ENCODE results near the gene FBXL16. TPM values are rescaled to one million over a fixed set of nuclear protein-coding genes. Genes with fewer than 3 reads are reported as not detected.

FBXL16 gene
- total RNA-seq, 2 experiments from 2014 or later, result 4.2 to 7.5 TPM

DNA sequence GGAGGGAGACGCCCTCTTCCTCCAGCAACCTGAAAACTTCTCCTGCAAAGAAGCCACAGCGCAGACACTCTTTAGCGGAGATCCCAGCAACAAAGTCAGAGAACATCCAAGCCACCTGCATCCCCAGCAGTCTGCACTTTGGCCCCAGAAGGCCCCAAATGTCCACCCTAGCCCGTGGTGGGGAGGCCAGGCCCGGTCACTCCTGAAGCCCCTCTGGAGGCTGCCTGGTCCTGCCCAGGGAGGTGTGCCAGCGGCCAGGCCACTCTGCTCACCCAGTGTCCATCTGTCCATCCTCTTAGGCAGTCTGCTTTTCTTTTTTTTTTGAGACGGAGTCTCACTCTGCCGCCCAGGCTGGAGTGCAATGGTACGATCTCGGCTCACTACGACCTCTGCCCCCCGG is 26.7 kb upstream of the FBXL16 start:
- Mint-ChIP-seq H3K27me3 (no peaks in the 10 kb centered on the region), H3K36me3 (peaks cover 2% of the 10 kb centered on the region), H3K4me3 (no peak overlapping the region), H3K9me3 (ENCODE audit: low read depth) (no peaks in the 10 kb centered on the region), H3K27ac (no peak overlapping the region), H3K4me1 (peaks cover 30% of the 10 kb centered on the region)
- CTCF ChIA-PET, result interaction anchor here (1.1 to 2.1 kb wide), 6 partner anchors 8 to 22 kb away, joined by 3 to 8 read pairs (median 3); partner anchors contain the start of genes ANTKMT and CIAO3
- ATAC-seq (no peak), DNase-seq (no peak)

DNA sequence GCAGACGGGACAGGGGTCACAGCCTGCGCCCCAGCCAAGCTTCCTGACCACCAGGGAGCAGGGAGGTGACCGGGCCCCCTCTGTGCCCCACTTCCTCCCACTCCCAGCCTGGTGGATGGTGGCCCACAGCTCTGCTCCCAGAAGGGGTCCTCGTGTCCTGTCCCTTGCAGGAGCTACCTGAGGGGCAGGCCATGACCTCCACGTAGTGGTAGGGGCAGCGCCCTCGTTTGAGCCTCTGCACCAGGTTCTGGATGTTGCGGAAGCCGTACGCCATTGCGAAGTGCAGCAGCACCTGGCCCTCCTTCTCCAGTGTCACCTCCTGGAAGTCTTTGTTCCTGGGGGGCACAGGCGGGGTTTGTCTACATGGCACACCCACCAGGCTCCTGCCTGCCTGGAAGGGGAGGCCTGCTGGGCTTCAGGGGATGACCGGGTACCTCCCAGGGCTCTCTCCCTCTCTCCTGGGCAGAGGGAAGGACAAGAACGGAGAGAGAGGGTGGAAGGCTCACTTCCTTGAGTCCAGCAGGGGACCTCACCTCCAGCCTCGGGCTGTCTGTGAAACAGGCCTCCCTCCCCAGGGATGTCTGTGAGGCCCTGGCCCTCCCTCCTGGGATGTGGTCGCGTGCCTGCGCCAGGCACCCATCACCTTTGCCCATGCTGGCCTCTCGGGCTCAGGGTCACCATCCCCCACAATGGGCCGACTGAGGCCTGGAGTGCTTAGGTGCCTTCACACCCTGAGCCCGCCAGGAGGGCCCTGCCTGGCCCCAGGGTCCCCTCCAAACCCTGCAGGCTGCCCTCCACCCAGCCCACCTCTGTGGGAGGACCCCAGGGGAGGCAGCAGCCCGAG is 25.3 kb upstream of the FBXL16 start:
- ATAC-seq (no peak), DNase-seq (peak; percentile 40)
- H3K9me3 Mint-ChIP-seq (ENCODE audit: low read depth), result no peaks in the 10 kb centered on the region
- peaks cover 18% of the 10 kb centered on the region for H3K4me1 Mint-ChIP-seq
- H3K4me3 Mint-ChIP-seq, result no peak overlapping the region
- H3K27ac Mint-ChIP-seq, result no peak overlapping the region
- H3K27me3 Mint-ChIP-seq, result no peaks in the 10 kb centered on the region
- CTCF ChIA-PET, result interaction anchor here (1.0 to 2.1 kb wide), 6 partner anchors 10 to 21 kb away, joined by 3 to 8 read pairs (median 4); partner anchors contain the start of genes ANTKMT, CIAO3 and METRN
- H3K36me3 Mint-ChIP-seq, result no peaks in the 10 kb centered on the region

DNA sequence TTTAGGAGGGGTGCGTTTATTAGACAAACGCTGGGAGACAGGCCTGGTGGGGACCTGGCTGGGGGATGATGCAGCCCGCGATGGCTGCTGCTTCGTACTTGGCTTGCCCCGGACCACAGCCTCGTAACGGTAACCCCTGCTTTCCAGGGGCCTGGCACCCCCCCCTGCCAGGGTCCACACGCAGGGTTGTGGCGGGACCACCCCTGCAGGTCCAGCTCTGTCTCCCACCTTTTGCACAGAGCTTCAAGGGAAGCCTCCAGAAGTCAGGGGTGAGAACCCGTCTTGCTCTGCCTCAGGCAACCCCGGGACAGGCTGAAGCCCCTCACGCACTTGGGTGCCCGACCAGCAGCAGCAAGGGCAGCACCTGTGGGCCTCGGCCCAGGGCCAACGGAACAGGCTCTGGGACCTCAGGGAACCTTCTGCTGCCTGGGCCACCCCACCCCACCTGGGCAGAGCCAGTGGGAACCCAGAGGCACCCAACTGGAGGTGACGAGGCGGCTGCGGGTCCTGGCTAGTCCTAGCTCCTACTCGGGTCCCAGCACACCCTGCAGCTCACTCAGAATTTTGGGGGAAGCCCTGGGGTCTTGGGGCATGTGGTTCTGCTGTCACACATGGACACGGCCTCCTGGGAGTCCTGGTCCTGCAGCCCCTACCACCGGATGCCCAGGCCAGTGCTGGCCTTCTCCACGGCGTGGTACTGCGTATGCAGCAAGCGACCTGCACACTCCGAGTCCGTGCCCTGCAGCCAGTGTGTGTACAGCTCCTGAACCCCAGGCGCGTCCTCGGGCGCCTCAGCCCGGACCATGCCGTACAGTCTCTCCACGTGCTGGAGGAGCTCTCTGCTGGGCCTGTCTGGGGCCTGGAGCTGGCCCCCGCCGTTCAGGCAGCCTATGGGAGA is 24.4 kb upstream of the FBXL16 start:
- Mint-ChIP-seq H3K27ac (no peak overlapping the region), H3K27me3 (no peaks in the 10 kb centered on the region), H3K4me3 (no peak overlapping the region), H3K9me3 (ENCODE audit: low read depth) (no peaks in the 10 kb centered on the region), H3K36me3 (no peaks in the 10 kb centered on the region), H3K4me1 (peaks cover 10% of the 10 kb centered on the region)
- DNase-seq, result peak; percentile 40
- no peak for ATAC-seq
- CTCF ChIA-PET, result interaction anchor here (0.9 to 1.4 kb wide), 4 partner anchors 9 to 15 kb away, joined by 3 to 6 read pairs (median 4); partner anchors contain the start of genes ANTKMT, CIAO3 and METRN

GRCh38 chr16:728890-729744 is 23.5 kb upstream of the FBXL16 start:
- H3K4me1 Mint-ChIP-seq, result peaks cover 4% of the 10 kb centered on the region
- DNase-seq, result no peak
- no peak for ATAC-seq
- no peak overlapping the region for H3K4me3 Mint-ChIP-seq
- CTCF ChIA-PET, result interaction anchor here (0.9 to 1.4 kb wide), 2 partner anchors 8 to 9 kb away, joined by 3 to 4 read pairs; partner anchors contain the start of gene ANTKMT
- no peak overlapping the region for H3K27ac Mint-ChIP-seq
- H3K36me3 Mint-ChIP-seq, result no peaks in the 10 kb centered on the region
- no peaks in the 10 kb centered on the region for H3K27me3 Mint-ChIP-seq
- H3K9me3 Mint-ChIP-seq (ENCODE audit: low read depth), result no peaks in the 10 kb centered on the region

DNA sequence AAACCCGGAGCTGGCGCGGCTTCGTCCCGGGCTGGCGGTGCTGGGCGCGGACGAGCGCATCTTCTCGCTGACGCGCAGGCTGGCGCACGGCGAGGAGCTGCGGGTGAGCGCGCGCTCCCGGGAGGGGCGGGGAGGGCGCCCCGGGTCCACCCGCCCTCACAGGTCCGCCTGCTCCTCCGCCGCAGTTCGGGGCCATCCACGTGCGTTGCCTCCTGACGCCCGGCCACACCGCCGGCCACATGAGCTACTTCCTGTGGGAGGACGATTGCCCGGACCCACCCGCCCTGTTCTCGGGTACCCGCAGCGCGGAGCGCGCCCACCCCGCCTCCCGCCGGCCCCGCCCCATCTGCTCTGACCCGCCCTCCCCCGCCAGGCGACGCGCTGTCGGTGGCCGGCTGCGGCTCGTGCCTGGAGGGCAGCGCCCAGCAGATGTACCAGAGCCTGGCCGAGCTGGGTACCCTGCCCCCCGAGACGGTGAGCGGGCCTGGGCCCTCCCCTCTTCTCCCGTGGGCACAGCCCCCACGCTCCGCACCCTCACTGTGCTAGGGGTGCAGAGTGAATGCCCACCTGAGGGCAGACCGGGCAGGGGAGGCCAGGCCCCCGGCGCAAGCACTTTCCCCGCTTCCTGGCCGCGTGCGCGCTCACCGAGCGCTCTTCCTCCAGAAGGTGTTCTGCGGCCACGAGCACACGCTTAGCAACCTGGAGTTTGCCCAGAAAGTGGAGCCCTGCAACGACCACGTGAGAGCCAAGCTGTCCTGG is 22.7 kb upstream of the FBXL16 start:
- CTCF ChIA-PET, result interaction anchor here (1.2 to 5.8 kb wide), 3 partner anchors 10 to 16 kb away, joined by 3 to 33 read pairs (median 6); partner anchors contain the start of gene METRN
- Mint-ChIP-seq H3K4me3 (no peak overlapping the region), H3K36me3 (no peaks in the 10 kb centered on the region), H3K9me3 (ENCODE audit: low read depth) (no peaks in the 10 kb centered on the region), H3K27me3 (no peaks in the 10 kb centered on the region), H3K27ac (no peak overlapping the region), H3K4me1 (peaks cover 4% of the 10 kb centered on the region)
- ATAC-seq (peak; percentile 71), DNase-seq (peak; percentile 79)

DNA sequence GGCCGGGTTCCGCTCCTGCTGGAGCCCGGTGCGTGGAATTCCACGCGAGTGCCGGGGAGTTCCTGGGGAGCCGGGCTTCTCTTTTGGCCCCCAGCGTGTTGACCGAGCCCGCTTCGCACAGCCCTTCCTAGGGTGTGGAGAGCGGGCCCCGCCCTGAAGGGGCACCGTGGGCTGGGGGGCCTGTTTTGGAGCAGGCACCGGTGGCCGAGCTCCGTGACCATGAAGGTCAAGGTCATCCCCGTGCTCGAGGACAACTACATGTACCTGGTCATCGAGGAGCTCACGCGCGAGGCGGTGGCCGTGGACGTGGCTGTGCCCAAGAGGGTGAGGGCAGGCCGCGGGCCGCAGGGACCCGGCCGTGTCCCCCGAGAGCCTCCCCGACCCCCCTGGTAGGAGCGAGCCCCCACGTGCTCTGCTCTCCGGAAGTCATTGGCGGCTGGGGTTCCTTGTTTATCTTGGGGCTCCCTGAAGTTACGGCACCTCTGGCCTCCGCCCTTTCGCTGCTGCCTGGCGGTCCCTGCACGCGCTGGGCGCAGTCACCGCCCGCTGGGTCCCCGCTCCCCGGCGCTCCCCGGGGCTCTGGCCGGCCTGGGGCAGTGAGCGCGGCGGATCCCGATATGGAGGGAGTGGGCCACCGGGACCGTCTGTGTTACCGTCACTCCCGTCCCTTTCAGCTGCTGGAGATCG is 21.8 kb upstream of the FBXL16 start:
- CTCF ChIA-PET, result interaction anchor here (1.1 to 5.8 kb wide), 4 partner anchors 11 to 15 kb away, joined by 3 to 33 read pairs (median 4); partner anchors contain the start of genes CIAO3 and METRN
- peak; percentile 31 for ATAC-seq

GRCh38 chr16:726438-727290 is 21.1 kb upstream of the FBXL16 start, which contains the start of the genes CCDC78 and HAGHL:
TSS of gene CCDC78 (minus strand) at chr16:726443. CDS start at chr16:726367, 76 bp downstream.
TSS of gene HAGHL (plus strand) at chr16:727106. CDS start at chr16:727510, 404 bp downstream.
- peak; percentile 46 for ATAC-seq
- H3K4me3 Mint-ChIP-seq, result peak within 1 kb of the TSS; percentile 56
- DNase-seq, result peak; percentile 78
- no peaks in the 10 kb centered on the region for H3K9me3 Mint-ChIP-seq (ENCODE audit: low read depth)
- no peaks in the 10 kb centered on the region for H3K27me3 Mint-ChIP-seq
- CTCF ChIA-PET, result interaction anchor here (1.1 to 5.8 kb wide), 7 partner anchors 9 to 60 kb away, joined by 3 to 33 read pairs (median 13); partner anchors contain the start of genes CHTF18, CIAO3, METRN and RPUSD1
- H3K27ac Mint-ChIP-seq, result no peak within 1 kb of the TSS
- no peaks in the 10 kb centered on the region for H3K36me3 Mint-ChIP-seq
- peaks cover 6% of the 10 kb centered on the region for H3K4me1 Mint-ChIP-seq

More for the DNA sequence above, 21.8 kb upstream of the FBXL16 start:
- Mint-ChIP-seq H3K9me3 (ENCODE audit: low read depth) (no peaks in the 10 kb centered on the region), H3K27ac (no peak overlapping the region), H3K4me3 (peak overlapping the region; percentile 56), H3K27me3 (no peaks in the 10 kb centered on the region), H3K36me3 (no peaks in the 10 kb centered on the region), H3K4me1 (peaks cover 4% of the 10 kb centered on the region)
- DNase-seq, result peak; percentile 66

DNA sequence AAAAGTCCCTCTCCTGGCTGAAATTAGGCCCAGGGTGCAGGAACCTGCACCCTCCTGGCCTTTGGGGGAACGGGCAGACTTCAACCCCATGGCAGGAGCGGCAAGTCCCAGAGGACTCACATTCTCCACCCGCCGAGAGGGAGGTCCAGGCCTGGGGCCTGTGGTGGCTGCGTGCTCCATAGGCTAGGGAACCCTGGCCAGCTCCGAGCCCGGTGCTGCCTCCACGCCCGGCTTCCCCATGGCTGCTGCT is 20.5 kb upstream of the FBXL16 start:
- H3K9me3 Mint-ChIP-seq (ENCODE audit: low read depth), result no peaks in the 10 kb centered on the region
- H3K27me3 Mint-ChIP-seq, result no peaks in the 10 kb centered on the region
- no peak overlapping the region for H3K4me3 Mint-ChIP-seq
- CTCF ChIA-PET, result interaction anchor here (1.3 to 5.8 kb wide), 6 partner anchors 10 to 61 kb away, joined by 4 to 33 read pairs (median 15); partner anchors contain the start of genes CHTF18, CIAO3, METRN and RPUSD1
- no peak for DNase-seq
- H3K27ac Mint-ChIP-seq, result no peak overlapping the region
- H3K36me3 Mint-ChIP-seq, result no peaks in the 10 kb centered on the region
- peaks cover 6% of the 10 kb centered on the region for H3K4me1 Mint-ChIP-seq
- ATAC-seq, result no peak

DNA sequence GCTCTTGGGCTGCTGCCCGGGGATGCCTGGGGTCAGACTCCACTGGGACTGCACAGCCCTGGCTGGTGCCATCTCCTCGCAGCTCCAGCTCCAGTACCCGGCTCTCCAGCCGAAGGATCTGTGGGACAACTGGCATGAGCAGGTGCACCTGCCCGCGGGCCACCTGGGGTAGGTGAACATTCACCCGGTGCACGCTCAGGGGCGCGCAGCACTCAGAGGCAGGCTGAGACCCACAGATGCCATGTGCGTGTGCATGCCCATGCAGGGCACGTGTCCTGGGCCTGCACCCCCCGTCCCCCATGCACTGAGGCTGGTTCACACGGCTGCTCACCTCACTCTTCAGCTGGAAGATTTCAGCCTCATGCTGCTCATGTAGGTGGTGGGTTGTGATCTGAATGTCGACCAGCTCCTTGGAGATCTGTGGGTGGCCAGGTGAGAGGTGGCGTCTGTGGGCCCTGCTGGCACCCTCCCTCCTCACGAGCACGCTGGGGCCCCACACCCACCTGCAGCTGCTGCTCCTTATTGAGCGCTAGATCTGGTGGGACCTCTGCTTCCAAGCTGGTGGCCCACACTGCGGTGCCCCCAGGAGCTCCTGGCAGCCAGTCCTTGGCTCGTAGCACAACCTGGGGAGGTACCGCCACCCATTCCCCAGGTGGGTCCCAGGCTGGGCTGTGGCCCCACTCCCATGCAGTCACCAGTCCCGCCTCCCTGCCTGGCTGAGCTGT is 20.0 kb upstream of the FBXL16 start:
- Mint-ChIP-seq H3K27ac (no peak overlapping the region), H3K9me3 (ENCODE audit: low read depth) (no peaks in the 10 kb centered on the region), H3K36me3 (no peaks in the 10 kb centered on the region), H3K4me3 (no peak overlapping the region), H3K4me1 (peaks cover 6% of the 10 kb centered on the region), H3K27me3 (no peaks in the 10 kb centered on the region)
- CTCF ChIA-PET, result interaction anchor here (1.3 to 5.8 kb wide), 6 partner anchors 10 to 61 kb away, joined by 4 to 33 read pairs (median 15); partner anchors contain the start of genes CHTF18, CIAO3, METRN and RPUSD1
- DNase-seq (no peak), ATAC-seq (no peak)

DNA sequence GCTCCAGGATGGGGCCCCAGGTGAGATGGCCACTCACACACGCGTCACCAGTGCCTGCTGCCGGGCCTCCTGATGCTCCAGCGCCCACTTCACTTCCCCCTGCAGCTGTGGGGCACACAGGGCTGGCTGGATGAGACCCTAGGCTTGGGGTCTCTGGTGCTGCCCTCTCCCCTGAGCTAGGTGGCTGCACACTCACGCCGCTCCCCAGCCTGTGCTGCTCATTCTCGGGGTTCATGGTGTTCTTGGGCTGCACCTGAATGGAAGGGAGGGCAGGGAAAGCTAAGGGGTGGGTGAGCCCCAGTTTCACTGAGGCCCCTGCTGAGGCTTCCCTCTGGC is 19.4 kb upstream of the FBXL16 start:
- Mint-ChIP-seq H3K9me3 (ENCODE audit: low read depth) (no peaks in the 10 kb centered on the region), H3K27me3 (no peaks in the 10 kb centered on the region), H3K4me3 (no peak overlapping the region), H3K27ac (no peak overlapping the region), H3K36me3 (no peaks in the 10 kb centered on the region), H3K4me1 (peaks cover 12% of the 10 kb centered on the region)
- CTCF ChIA-PET, result interaction anchor here (0.9 to 5.8 kb wide), 8 partner anchors 10 to 981 kb away, joined by 3 to 33 read pairs (median 11); partner anchors contain the start of genes CHTF18, CIAO3, MAPK8IP3 and METRN
- DNase-seq, result no peak
- ATAC-seq, result no peak
